Osteoblast (primary cell): Measurements from ENCODE around the gene SLC7A6. TPM values are rescaled to one million over a fixed set of nuclear protein-coding genes. Genes with fewer than 3 reads are reported as not detected.

Source experiments
- DNase-seq: peaks from one replicate; pipeline ENCODE4 v3.0.0; 2011; ENCODE audit warnings: low spot score, mixed read lengths; ENCODE audit not compliant: insufficient read length; ENCODE audit errors: missing footprints
- H2AFZ ChIP-seq: 2 replicates; pipeline ENCODE4 v1.6.0; 2011; ENCODE audit warnings: mild to moderate bottlenecking, low read length
- H3K27ac ChIP-seq: 2 replicates; pipeline ENCODE4 v1.5.1; 2011; ENCODE audit warnings: mild to moderate bottlenecking, low read depth, low read length, moderate library complexity
- H3K27me3 ChIP-seq: 2 replicates; pipeline ENCODE4 v1.6.0; 2012; ENCODE audit warnings: mild to moderate bottlenecking, control low read depth, inconsistent platforms, low read length, moderate library complexity; ENCODE audit not compliant: insufficient read depth
- H3K36me3 ChIP-seq: 2 replicates; pipeline ENCODE4 v1.5.1; 2011; ENCODE audit warnings: mild to moderate bottlenecking, low read length, control low read depth, moderate library complexity; ENCODE audit not compliant: insufficient read depth
- H3K4me1 ChIP-seq: 2 replicates; pipeline ENCODE4 v1.5.1; 2011; ENCODE audit warnings: mild to moderate bottlenecking, low read length, control low read depth, moderate library complexity; ENCODE audit not compliant: insufficient read depth
- H3K4me2 ChIP-seq: 2 replicates; pipeline ENCODE4 v1.6.0; 2011; ENCODE audit warnings: mild to moderate bottlenecking, low read length; ENCODE audit not compliant: insufficient read depth
- H3K4me3 ChIP-seq: fragments of 200-600 bp; sonication (generic); 3 replicates; pipeline ENCODE4 v1.5.1; 2012; ENCODE audit warnings: mild to moderate bottlenecking, low read length, inconsistent platforms; ENCODE audit not compliant: insufficient read depth
- H3K79me2 ChIP-seq: 2 replicates; pipeline ENCODE4 v1.6.0; 2012; ENCODE audit warnings: mild to moderate bottlenecking, low read length, control low read depth, inconsistent platforms; ENCODE audit not compliant: insufficient read depth
- H3K9me3 ChIP-seq: 2 replicates; pipeline ENCODE4 v1.5.1; 2011; ENCODE audit warnings: low read depth, low read length, control low read depth
- H4K20me1 ChIP-seq: 2 replicates; pipeline ENCODE4 v1.6.0; 2012; ENCODE audit warnings: mild to moderate bottlenecking, low read length, control low read depth; ENCODE audit not compliant: insufficient read depth
- CTCF ChIP-seq: IDR thresholded peaks from 2 replicates; pipeline ENCODE4 v1.5.1; 2011; ENCODE audit warnings: mild to moderate bottlenecking, low read depth, low read length, moderate library complexity; ENCODE audit errors: extremely low read depth
- total RNA-seq: library from RNA; depleted of rRNA; stranded (reverse); fragments of >200 nt; gene quantifications from 2 replicates; pipeline ENCODE4 v1.2.3, GENCODE V29; 2012

Gene SLC7A6
- total RNA-seq, 1 donor = 36.9 TPM

- TF ChIP-seq CTCF = no peak
- peaks cover 10% of the 10 kb centered on the region for H4K20me1 ChIP-seq
- H3K27me3 ChIP-seq = no peaks in the 10 kb centered on the region
- no peak overlapping the region for H3K4me2 ChIP-seq
- no peak overlapping the region for H3K27ac ChIP-seq
- no peak overlapping the region for H2AFZ ChIP-seq
- H3K9me3 ChIP-seq = no peaks in the 10 kb centered on the region
- no peak for DNase-seq
- no peak overlapping the region for H3K4me3 ChIP-seq
- peaks cover 65% of the 10 kb centered on the region for H3K79me2 ChIP-seq
- H3K4me1 ChIP-seq = peaks cover 12% of the 10 kb centered on the region
- H3K36me3 ChIP-seq = peaks cover 45% of the 10 kb centered on the region
Observed at GRCh38 chr16:68306633-68307032, 42.3 kb downstream of the SLC7A6 start.

GRCh38 chr16:68309799-68310198 is 45.5 kb downstream of the SLC7A6 start:
- no peak for DNase-seq
- no peaks in the 10 kb centered on the region for H3K27me3 ChIP-seq
- H3K4me1 ChIP-seq = peaks cover 15% of the 10 kb centered on the region
- peak overlapping the region; percentile 87 for H3K4me2 ChIP-seq
- peaks cover 30% of the 10 kb centered on the region for H3K36me3 ChIP-seq
- peaks cover 79% of the 10 kb centered on the region for H3K79me2 ChIP-seq
- H4K20me1 ChIP-seq = peaks cover 4% of the 10 kb centered on the region
- no peak overlapping the region for H2AFZ ChIP-seq
- no peaks in the 10 kb centered on the region for H3K9me3 ChIP-seq
- H3K27ac ChIP-seq = peak overlapping the region; percentile 82
- TF ChIP-seq CTCF = no peak
- H3K4me3 ChIP-seq = peak overlapping the region; percentile 95

- Histone ChIP-seq H3K27me3 (no peaks in the 10 kb centered on the region), H3K27ac (peak overlapping the region; percentile 82), H3K4me1 (peaks cover 15% of the 10 kb centered on the region), H4K20me1 (peaks cover 3% of the 10 kb centered on the region), H3K79me2 (peaks cover 73% of the 10 kb centered on the region), H3K36me3 (peaks cover 23% of the 10 kb centered on the region), H2AFZ (peak overlapping the region; percentile 94), H3K4me2 (peak overlapping the region; percentile 87), H3K4me3 (peak overlapping the region; percentile 95), H3K9me3 (no peaks in the 10 kb centered on the region)
- DNase-seq = peak; percentile 87
- no peak for TF ChIP-seq CTCF
Observed at GRCh38 chr16:68310437-68310773, 46.1 kb downstream of the SLC7A6 start.

GRCh38 chr16:68310774-68311511 is 46.6 kb downstream of the SLC7A6 start, which contains the start of the genes PRMT7 and SLC7A6OS:
PRMT7 (plus strand) TSS chr16:68311019; CDS start chr16:68315980, 4,961 bp downstream.
SLC7A6OS (minus strand) TSS chr16:68310946; CDS start chr16:68310926, 20 bp downstream.
- H3K4me2 ChIP-seq = peak within 1 kb of the TSS; percentile 87
- peak; percentile 99 for DNase-seq
- no peaks in the 10 kb centered on the region for H3K9me3 ChIP-seq
- H3K36me3 ChIP-seq = peaks cover 24% of the 10 kb centered on the region
- H3K27me3 ChIP-seq = no peaks in the 10 kb centered on the region
- peak within 1 kb of the TSS; percentile 82 for H3K27ac ChIP-seq
- H2AFZ ChIP-seq = peak within 1 kb of the TSS; percentile 94
- peaks cover 15% of the 10 kb centered on the region for H3K4me1 ChIP-seq
- H3K79me2 ChIP-seq = peaks cover 67% of the 10 kb centered on the region
- peaks cover 3% of the 10 kb centered on the region for H4K20me1 ChIP-seq
- no peak for TF ChIP-seq CTCF
- H3K4me3 ChIP-seq = peak within 1 kb of the TSS; percentile 95
